ENCODE data around the gene CCDC69. TPM values are rescaled to one million over a fixed set of nuclear protein-coding genes. Genes with fewer than 3 reads are reported as not detected.

Gene CCDC69
- total RNA-seq, 4 donors from 2014 or later, result 204 to 317 (median 256) TPM

GRCh38 chr5:151146061-151146460 is 77.8 kb downstream of the CCDC69 start:
- Histone ChIP-seq H3K27me3 (no peaks in the 10 kb centered on the region), H3K4me1 (peaks cover 3 to 100% (median 41%) of the 10 kb centered on the region in 3 donors), H3K4me3 (no peak overlapping the region), H3K36me3 (peaks cover 0 to 50% of the 10 kb centered on the region in 2 donors), H3K27ac (no peak overlapping the region), H3K9me3 (no peaks in the 10 kb centered on the region)
- no peak for ATAC-seq
- TF ChIP-seq POLR2AphosphoS5 (IDR thresholded peaks at IDR 0.05) (no peak), POLR2A (IDR thresholded peaks at IDR 0.05) (no peak), EP300 (IDR thresholded peaks at IDR 0.05) (no peak), CTCF (IDR thresholded peaks at IDR 0.05) (no peak)

GRCh38 chr5:151144922-151145321 is 79.0 kb downstream of the CCDC69 start:
- H3K4me1 ChIP-seq, result peaks cover 2 to 98% (median 29%) of the 10 kb centered on the region in 3 donors
- no peak overlapping the region for H3K4me3 ChIP-seq
- WGBS, 2 donors (ENCODE audit: low coverage in 1 of 2), result 50% methylated on average over 2 of the region's 7 CpGs; no CpG with 5 or more reads in 1 of the 2 donors
- TF ChIP-seq EP300 (IDR thresholded peaks at IDR 0.05) (no peak), POLR2A (IDR thresholded peaks at IDR 0.05) (no peak), CTCF (IDR thresholded peaks at IDR 0.05) (no peak), POLR2AphosphoS5 (IDR thresholded peaks at IDR 0.05) (no peak)
- H3K27ac ChIP-seq, result peak overlapping the region in 1 of 4 donors; percentile 16
- no peaks in the 10 kb centered on the region for H3K9me3 ChIP-seq
- ATAC-seq, result no peak
- H3K27me3 ChIP-seq, result no peaks in the 10 kb centered on the region
- peaks cover 0 to 62% of the 10 kb centered on the region in 2 donors for H3K36me3 ChIP-seq

- Histone ChIP-seq H3K9me3 (no peaks in the 10 kb centered on the region), H3K36me3 (peaks cover 0 to 68% of the 10 kb centered on the region in 2 donors), H3K4me3 (no peak overlapping the region), H3K27me3 (no peaks in the 10 kb centered on the region), H3K4me1 (peaks cover 2 to 91% (median 29%) of the 10 kb centered on the region in 3 donors), H3K27ac (peak overlapping the region in 1 of 4 donors; percentile 8)
- ATAC-seq, result no peak
- WGBS, 2 donors (ENCODE audit: low coverage in 1 of 2), result 42 to 86% methylated on average over 2 of the region's 6 CpGs
- TF ChIP-seq POLR2AphosphoS5 (IDR thresholded peaks at IDR 0.05) (no peak), EP300 (IDR thresholded peaks at IDR 0.05) (no peak), CTCF (IDR thresholded peaks at IDR 0.05) (no peak), POLR2A (IDR thresholded peaks at IDR 0.05) (no peak)
Measured at GRCh38 chr5:151144275-151144674, 79.6 kb downstream of the CCDC69 start.

- no peaks in the 10 kb centered on the region for H3K9me3 ChIP-seq
- 55 to 80% methylated on average over 5 to 6 of the region's 7 CpGs for WGBS, 2 donors (ENCODE audit: low coverage in 1 of 2)
- no peak for TF ChIP-seq POLR2AphosphoS5 (IDR thresholded peaks at IDR 0.05)
- TF ChIP-seq POLR2A (IDR thresholded peaks at IDR 0.05), result no peak
- TF ChIP-seq CTCF (IDR thresholded peaks at IDR 0.05), result no peak
- TF ChIP-seq EP300 (IDR thresholded peaks at IDR 0.05), result no peak
- no peak for ATAC-seq
- peaks cover 0 to 74% of the 10 kb centered on the region in 2 donors for H3K36me3 ChIP-seq
- H3K4me1 ChIP-seq, result peaks cover 2 to 85% (median 29%) of the 10 kb centered on the region in 3 donors
- H3K27me3 ChIP-seq, result no peaks in the 10 kb centered on the region
- H3K27ac ChIP-seq, result peak overlapping the region in 1 of 4 donors; percentile 8
- H3K4me3 ChIP-seq, result no peak overlapping the region
Measured at GRCh38 chr5:151143645-151144044, 80.2 kb downstream of the CCDC69 start.

GRCh38 chr5:151142933-151143332 is 81.0 kb downstream of the CCDC69 start:
- no peak for ATAC-seq
- TF ChIP-seq POLR2A (IDR thresholded peaks at IDR 0.05) (no peak), EP300 (IDR thresholded peaks at IDR 0.05) (no peak), CTCF (IDR thresholded peaks at IDR 0.05) (no peak), POLR2AphosphoS5 (IDR thresholded peaks at IDR 0.05) (no peak)
- H3K27me3 ChIP-seq, result no peaks in the 10 kb centered on the region
- no CpG with 5 or more reads among the region's 1 CpG for WGBS, 2 donors (ENCODE audit: low coverage in 1 of 2)
- no peak overlapping the region for H3K4me3 ChIP-seq
- H3K4me1 ChIP-seq, result peaks cover 2 to 78% (median 29%) of the 10 kb centered on the region in 3 donors
- peak overlapping the region in 3 of 4 donors; percentile 2 to 68 (median 12) for H3K27ac ChIP-seq
- H3K36me3 ChIP-seq, result peaks cover 0 to 82% of the 10 kb centered on the region in 2 donors
- no peaks in the 10 kb centered on the region for H3K9me3 ChIP-seq
